ENCODE data around the gene TMEM91.

TMEM91 gene

GRCh38 chr19:41433171-41433570 is 56.8 kb downstream of the TMEM91 start:
- DNase-seq (ENCODE audit: low spot score) = no peak

All from SW480 (cell line).